ENCODE data around the gene SRRT. TPM values are rescaled to one million over a fixed set of nuclear protein-coding genes. Genes with fewer than 3 reads are reported as not detected.
"Not testable (repeated sequence)": the region's sequence is repeated elsewhere in the genome, so short reads cannot be mapped to it uniquely, and the experiment has no call there.

The SRRT gene
- total RNA-seq, 4 donors from 2014 or later: 72.6 to 124 (median 88.6) TPM

GRCh38 chr7:100914208-100914878 lies 39.4 kb downstream of the SRRT start:
- 85 to 91% methylated on average over 15 of the region's 15 CpGs for WGBS, 2 donors
- Histone ChIP-seq H3K9me3 (no peaks in the 10 kb centered on the region), H3K27ac (no peak overlapping the region), H3K4me1 (peaks cover 0 to 9% (median 0%) of the 10 kb centered on the region in 4 donors), H3K36me3 (no peaks in the 10 kb centered on the region), H3K4me3 (no peak overlapping the region), H3K27me3 (peaks cover 0 to 5% of the 10 kb centered on the region in 2 donors)
- DNase-seq (ENCODE audit: low spot score in 2 of 2): no peak
- TF ChIP-seq POLR2A (IDR thresholded peaks at IDR 0.05) (no peak), EP300 (IDR thresholded peaks at IDR 0.05) (no peak), CTCF (IDR thresholded peaks at IDR 0.05) (no peak)

- 80 to 88% methylated on average over 8 of the region's 8 CpGs for WGBS, 2 donors
- H3K4me3 ChIP-seq: no peak overlapping the region
- H3K36me3 ChIP-seq: no peaks in the 10 kb centered on the region
- H3K9me3 ChIP-seq: no peaks in the 10 kb centered on the region
- H3K4me1 ChIP-seq: peaks cover 0 to 9% (median 0%) of the 10 kb centered on the region in 4 donors
- H3K27ac ChIP-seq: no peak overlapping the region
- H3K27me3 ChIP-seq: peaks cover 0 to 5% of the 10 kb centered on the region in 2 donors
- TF ChIP-seq EP300 (IDR thresholded peaks at IDR 0.05): no peak
- no peak for TF ChIP-seq POLR2A (IDR thresholded peaks at IDR 0.05)
- TF ChIP-seq CTCF (IDR thresholded peaks at IDR 0.05): no peak
- no peak for DNase-seq (ENCODE audit: low spot score in 2 of 2)
Measured at GRCh38 chr7:100914879-100915447, 40.1 kb downstream of the SRRT start.

- not testable (repeated sequence) for H3K9me3 ChIP-seq
Measured at GRCh38 chr7:100919335-100919734, 44.4 kb downstream of the SRRT start.

GRCh38 chr7:100919779-100920437 lies 45.0 kb downstream of the SRRT start:
- H3K27ac ChIP-seq; H3K9me3 ChIP-seq; H3K4me1 ChIP-seq; H3K36me3 ChIP-seq; H3K4me3 ChIP-seq; DNase-seq (ENCODE audit: low spot score in 2 of 2); H3K27me3 ChIP-seq: not testable (repeated sequence)
- 66 to 68% methylated on average over 9 of the region's 9 CpGs for WGBS, 2 donors

More at GRCh38 chr7:100919335-100919734, 44.4 kb downstream of the SRRT start:
- not testable (repeated sequence) for H3K27ac ChIP-seq; H3K36me3 ChIP-seq; H3K4me3 ChIP-seq; H3K4me1 ChIP-seq; DNase-seq (ENCODE audit: low spot score in 2 of 2); H3K27me3 ChIP-seq
- 79 to 82% methylated on average over 5 of the region's 5 CpGs for WGBS, 2 donors

GRCh38 chr7:100921039-100921438 lies 46.1 kb downstream of the SRRT start:
- no peak overlapping the region for H3K27ac ChIP-seq
- no peak for TF ChIP-seq EP300 (IDR thresholded peaks at IDR 0.05)
- no peak for TF ChIP-seq POLR2A (IDR thresholded peaks at IDR 0.05)
- no peak for TF ChIP-seq CTCF (IDR thresholded peaks at IDR 0.05)
- no peak overlapping the region for H3K4me3 ChIP-seq
- no peaks in the 10 kb centered on the region for H3K9me3 ChIP-seq
- peaks cover 0 to 5% of the 10 kb centered on the region in 2 donors for H3K27me3 ChIP-seq
- H3K4me1 ChIP-seq: peaks cover 0 to 8% (median 0%) of the 10 kb centered on the region in 4 donors
- no peak for DNase-seq (ENCODE audit: low spot score in 2 of 2)
- H3K36me3 ChIP-seq: no peaks in the 10 kb centered on the region

- not testable (repeated sequence) for H3K9me3 ChIP-seq; H3K4me1 ChIP-seq; DNase-seq (ENCODE audit: low spot score in 2 of 2); H3K27me3 ChIP-seq; H3K27ac ChIP-seq; H3K36me3 ChIP-seq; H3K4me3 ChIP-seq
- 46 to 47% methylated on average over 4 of the region's 4 CpGs for WGBS, 2 donors
Measured at GRCh38 chr7:100923616-100924015, 48.7 kb downstream of the SRRT start.

Measured in tibial nerve (tissue), 4 donors.